ENCODE data around the gene ZSCAN5C.
"Not testable (repeated sequence)": the region's sequence is repeated elsewhere in the genome, so short reads cannot be mapped to it uniquely, and the experiment has no call there.

The ZSCAN5C gene

GRCh38 chr19:56201973-56202372 lies at the start of gene ZSCAN5C:
Gene ZSCAN5C (plus strand): TSS chr19:56202273. CDS start chr19:56205914, 3,641 bp downstream.
- no peak for DNase-seq

GRCh38 chr19:56152644-56153043 lies 49.4 kb upstream of the ZSCAN5C start:
- DNase-seq, result no peak

GRCh38 chr19:56153507-56153906 lies 48.6 kb upstream of the ZSCAN5C start:
- DNase-seq, result no peak

- DNase-seq, result no peak
Measured at GRCh38 chr19:56155124-56155687, 46.9 kb upstream of the ZSCAN5C start.

GRCh38 chr19:56156768-56157167 lies 45.3 kb upstream of the ZSCAN5C start:
- no peak for DNase-seq

- no peak for DNase-seq
Measured at GRCh38 chr19:56158170-56158757, 43.8 kb upstream of the ZSCAN5C start.

- no peak for DNase-seq
Measured at GRCh38 chr19:56159009-56159559, 43.0 kb upstream of the ZSCAN5C start.

GRCh38 chr19:56159622-56160271 lies 42.3 kb upstream of the ZSCAN5C start:
- DNase-seq, result no peak

- DNase-seq, result no peak
Measured at GRCh38 chr19:56161534-56161933, 40.5 kb upstream of the ZSCAN5C start.

- no peak for DNase-seq
Measured at GRCh38 chr19:56162258-56162657, 39.8 kb upstream of the ZSCAN5C start.

GRCh38 chr19:56163097-56163496 lies 39.0 kb upstream of the ZSCAN5C start:
- no peak for DNase-seq

GRCh38 chr19:56167064-56167578 lies 35.0 kb upstream of the ZSCAN5C start:
- DNase-seq, result no peak

GRCh38 chr19:56170261-56170660 lies 31.8 kb upstream of the ZSCAN5C start:
- no peak for DNase-seq

GRCh38 chr19:56174086-56174485 lies 28.0 kb upstream of the ZSCAN5C start:
- no peak for DNase-seq

GRCh38 chr19:56174550-56174949 lies 27.5 kb upstream of the ZSCAN5C start:
- DNase-seq, result no peak

GRCh38 chr19:56175861-56176307 lies 26.2 kb upstream of the ZSCAN5C start, which contains the start of gene GALP:
Gene GALP (plus strand): TSS chr19:56176008. CDS start chr19:56177109, 1,101 bp downstream.
- DNase-seq, result not testable (repeated sequence)

- not testable (repeated sequence) for DNase-seq
Measured at GRCh38 chr19:56176310-56176709, 25.8 kb upstream of the ZSCAN5C start.

GRCh38 chr19:56176881-56177280 lies 25.2 kb upstream of the ZSCAN5C start:
- DNase-seq, result no peak

- no peak for DNase-seq
Measured at GRCh38 chr19:56177564-56178243, 24.4 kb upstream of the ZSCAN5C start.

GRCh38 chr19:56189785-56190184 lies 12.3 kb upstream of the ZSCAN5C start:
- DNase-seq, result no peak

- no peak for DNase-seq
Measured at GRCh38 chr19:56191115-56191514, 11.0 kb upstream of the ZSCAN5C start.

- no peak for DNase-seq
Measured at GRCh38 chr19:56191711-56192110, 10.4 kb upstream of the ZSCAN5C start.
